Measurements from ENCODE around the gene KLHL18. TPM values are rescaled to one million over a fixed set of nuclear protein-coding genes. Genes with fewer than 3 reads are reported as not detected.
"Not testable (repeated sequence)": the region's sequence is repeated elsewhere in the genome, so short reads cannot be mapped to it uniquely, and the experiment has no call there.

KLHL18 gene
- total RNA-seq, 1 donor from 2014 or later: 47.4 TPM

- Mint-ChIP-seq H3K9me3 (ENCODE audit: unreplicated experiment) (peaks cover 2% of the 10 kb centered on the region), H3K27me3 (ENCODE audit: unreplicated experiment) (peaks cover 4% of the 10 kb centered on the region), H3K4me3 (ENCODE audit: unreplicated experiment) (no peak overlapping the region), H3K4me1 (ENCODE audit: low read depth, unreplicated experiment) (no peaks in the 10 kb centered on the region), H3K27ac (ENCODE audit: unreplicated experiment) (no peak overlapping the region), H3K36me3 (ENCODE audit: unreplicated experiment) (no peaks in the 10 kb centered on the region)
- DNase-seq: no peak
- TF ChIP-seq CTCF (IDR thresholded peaks at IDR 0.05; ENCODE audit: partially characterized antibody, unreplicated experiment): no peak
These were observed 84.1 kb downstream of the KLHL18 start for GRCh38 chr3:47366833-47367232.

GRCh38 chr3:47367631-47368030, 84.9 kb downstream of the KLHL18 start:
- Mint-ChIP-seq H3K27me3 (ENCODE audit: unreplicated experiment) (peaks cover 6% of the 10 kb centered on the region), H3K9me3 (ENCODE audit: unreplicated experiment) (peaks cover 2% of the 10 kb centered on the region), H3K27ac (ENCODE audit: unreplicated experiment) (no peak overlapping the region), H3K36me3 (ENCODE audit: unreplicated experiment) (no peaks in the 10 kb centered on the region), H3K4me1 (ENCODE audit: low read depth, unreplicated experiment) (no peaks in the 10 kb centered on the region), H3K4me3 (ENCODE audit: unreplicated experiment) (no peak overlapping the region)
- DNase-seq: no peak
- no peak for TF ChIP-seq CTCF (IDR thresholded peaks at IDR 0.05; ENCODE audit: partially characterized antibody, unreplicated experiment)

GRCh38 chr3:47370020-47370419, 87.3 kb downstream of the KLHL18 start:
- not testable (repeated sequence) for H3K4me1 Mint-ChIP-seq (ENCODE audit: low read depth, unreplicated experiment); DNase-seq; H3K36me3 Mint-ChIP-seq (ENCODE audit: unreplicated experiment); H3K27me3 Mint-ChIP-seq (ENCODE audit: unreplicated experiment); H3K9me3 Mint-ChIP-seq (ENCODE audit: unreplicated experiment); H3K27ac Mint-ChIP-seq (ENCODE audit: unreplicated experiment); H3K4me3 Mint-ChIP-seq (ENCODE audit: unreplicated experiment)

GRCh38 chr3:47370887-47371697, 88.3 kb downstream of the KLHL18 start:
- Mint-ChIP-seq H3K36me3 (ENCODE audit: unreplicated experiment) (no peaks in the 10 kb centered on the region), H3K4me1 (ENCODE audit: low read depth, unreplicated experiment) (no peaks in the 10 kb centered on the region), H3K4me3 (ENCODE audit: unreplicated experiment) (no peak overlapping the region), H3K27ac (ENCODE audit: unreplicated experiment) (no peak overlapping the region), H3K27me3 (ENCODE audit: unreplicated experiment) (peaks cover 6% of the 10 kb centered on the region), H3K9me3 (ENCODE audit: unreplicated experiment) (peaks cover 2% of the 10 kb centered on the region)
- peak; percentile 23 for TF ChIP-seq CTCF (IDR thresholded peaks at IDR 0.05; ENCODE audit: partially characterized antibody, unreplicated experiment)
- no peak for DNase-seq

- DNase-seq: no peak
These were observed 91.8 kb downstream of the KLHL18 start for GRCh38 chr3:47374587-47374986.

More at GRCh38 chr3:47374587-47374986, 91.8 kb downstream of the KLHL18 start:
- no peak for TF ChIP-seq CTCF (IDR thresholded peaks at IDR 0.05; ENCODE audit: partially characterized antibody, unreplicated experiment)
- Mint-ChIP-seq H3K9me3 (ENCODE audit: unreplicated experiment) (peaks cover under 1% of the 10 kb centered on the region), H3K4me1 (ENCODE audit: low read depth, unreplicated experiment) (peaks cover under 1% of the 10 kb centered on the region), H3K36me3 (ENCODE audit: unreplicated experiment) (no peaks in the 10 kb centered on the region), H3K27me3 (ENCODE audit: unreplicated experiment) (peaks cover 4% of the 10 kb centered on the region), H3K27ac (ENCODE audit: unreplicated experiment) (no peak overlapping the region), H3K4me3 (ENCODE audit: unreplicated experiment) (no peak overlapping the region)

All from glutamatergic neuron (in vitro differentiated cells).